ENCODE measurements around the gene FRMD6.

- TF ChIP-seq TAF1 (IDR thresholded peaks at IDR 0.05; ENCODE audit: borderline replicate concordance, low read depth, low read length), result no peak
- TF ChIP-seq POLR2A (IDR thresholded peaks at IDR 0.05; ENCODE audit: low read depth, low read length), result no peak
Measured at GRCh38 chr14:51607711-51608110, 44.0 kb upstream of the FRMD6 start.

Measured in GM12892 (cell line).